ENCODE results near the gene POLR2B.
"Not testable (repeated sequence)": the region's sequence is repeated elsewhere in the genome, so short reads cannot be mapped to it uniquely, and the experiment has no call there.

The POLR2B gene

GRCh38 chr4:57051095-57051494 lies 72.4 kb downstream of the POLR2B start:
- in situ Hi-C loops (cut with MboI; ENCODE audit: low sequenced_read_pairs): no loop called here

GRCh38 chr4:57051524-57051923 lies 72.8 kb downstream of the POLR2B start:
- in situ Hi-C loops (cut with MboI; ENCODE audit: low sequenced_read_pairs): no loop called here

GRCh38 chr4:57053508-57053907 lies 74.8 kb downstream of the POLR2B start:
- in situ Hi-C loops (cut with MboI; ENCODE audit: low sequenced_read_pairs): no loop called here

GRCh38 chr4:57055886-57056285 lies 77.2 kb downstream of the POLR2B start:
- in situ Hi-C loops (cut with MboI; ENCODE audit: low sequenced_read_pairs): no loop called here

- in situ Hi-C loops (cut with MboI; ENCODE audit: low sequenced_read_pairs): no loop called here
Measured at GRCh38 chr4:57059890-57060716, 81.4 kb downstream of the POLR2B start.

GRCh38 chr4:57060717-57061067 lies 82.0 kb downstream of the POLR2B start:
- in situ Hi-C loops (cut with MboI; ENCODE audit: low sequenced_read_pairs): not testable (repeated sequence)

GRCh38 chr4:57061395-57061794 lies 82.7 kb downstream of the POLR2B start:
- in situ Hi-C loops (cut with MboI; ENCODE audit: low sequenced_read_pairs): no loop called here

- in situ Hi-C loops (cut with MboI; ENCODE audit: low sequenced_read_pairs): no loop called here
Measured at GRCh38 chr4:57063518-57063917, 84.8 kb downstream of the POLR2B start.

- in situ Hi-C loops (cut with MboI; ENCODE audit: low sequenced_read_pairs): no loop called here
Measured at GRCh38 chr4:57064120-57064519, 85.4 kb downstream of the POLR2B start.

GRCh38 chr4:57064811-57065711 lies 86.4 kb downstream of the POLR2B start:
- in situ Hi-C loops (cut with MboI; ENCODE audit: low sequenced_read_pairs): no loop called here

- in situ Hi-C loops (cut with MboI; ENCODE audit: low sequenced_read_pairs): no loop called here
Measured at GRCh38 chr4:57065730-57066482, 87.2 kb downstream of the POLR2B start.

GRCh38 chr4:57068237-57068981 lies 89.7 kb downstream of the POLR2B start:
- in situ Hi-C loops (cut with MboI; ENCODE audit: low sequenced_read_pairs): no loop called here

GRCh38 chr4:57070461-57070860 lies 91.8 kb downstream of the POLR2B start:
- in situ Hi-C loops (cut with MboI; ENCODE audit: low sequenced_read_pairs): no loop called here

- in situ Hi-C loops (cut with MboI; ENCODE audit: low sequenced_read_pairs): no loop called here
Measured at GRCh38 chr4:57071326-57071725, 92.6 kb downstream of the POLR2B start.

GRCh38 chr4:57073559-57073958 lies 94.9 kb downstream of the POLR2B start:
- in situ Hi-C loops (cut with MboI; ENCODE audit: low sequenced_read_pairs): no loop called here

- in situ Hi-C loops (cut with MboI; ENCODE audit: low sequenced_read_pairs): no loop called here
Measured at GRCh38 chr4:57074744-57075143, 96.0 kb downstream of the POLR2B start.

GRCh38 chr4:57075367-57075766 lies 96.7 kb downstream of the POLR2B start:
- in situ Hi-C loops (cut with MboI; ENCODE audit: low sequenced_read_pairs): no loop called here

GRCh38 chr4:57076646-57077045 lies 98.0 kb downstream of the POLR2B start:
- in situ Hi-C loops (cut with MboI; ENCODE audit: low sequenced_read_pairs): no loop called here

- in situ Hi-C loops (cut with MboI; ENCODE audit: low sequenced_read_pairs): no loop called here
Measured at GRCh38 chr4:57077550-57078343, 99.1 kb downstream of the POLR2B start.

All from HL-60/S4 treated with phorbol 12-myristate 13-acetate at 8.2 ng/mL for 4 days and 3 days (cell line).